Left ventricle myocardium inferior (tissue), 1 donor: ENCODE measurements around the gene CORO6. TPM values are rescaled to one million over a fixed set of nuclear protein-coding genes. Genes with fewer than 3 reads are reported as not detected.

ENCODE experiments used
- DNase-seq: peaks from one replicate; pipeline ENCODE4 v3.0.0-alpha.2; 2020
- H3K27ac ChIP-seq: fragments of 200-600 bp; replicated peaks from 2 replicates; pipeline ENCODE4 v1.8.0; 2021
- H3K27me3 ChIP-seq: fragments of 200-600 bp; 2 replicates; pipeline ENCODE4 v1.8.0; 2021; ENCODE audit warnings: low read depth
- H3K36me3 ChIP-seq: fragments of 200-600 bp; 2 replicates; pipeline ENCODE4 v1.8.0; 2021
- H3K4me1 ChIP-seq: fragments of 200-600 bp; 2 replicates; pipeline ENCODE4 v1.8.0; 2021
- H3K4me3 ChIP-seq: fragments of 200-600 bp; 2 replicates; pipeline ENCODE4 v1.8.0; 2021; ENCODE audit warnings: mild to moderate bottlenecking, moderate library complexity
- H3K9me3 ChIP-seq: fragments of 200-600 bp; replicated peaks from 2 replicates; pipeline ENCODE4 v1.8.0; 2021
- CTCF ChIP-seq: fragments of 200-600 bp; IDR thresholded peaks from 2 replicates; pipeline ENCODE4 v1.8.0; 2021; ENCODE audit warnings: antibody characterized with exemption, mild to moderate bottlenecking, borderline replicate concordance
- intact Hi-C: fragments of 100-400 bp; cut with micrococcal nuclease; formaldehyde crosslinking; loops from one replicate; pipeline ENCODE4 v1.11.0; 2022
- total RNA-seq: library from RNA; stranded (reverse); fragmentation: NEBNext Ultra II Directional; extraction: Animal tissue kit (Norgen Biotek cat#: 25700); gene quantifications from one replicate; pipeline ENCODE4 v1.2.1, GENCODE V29; 2021
- donor health status: DM: no; HTN: yes; CAD: no; lungs with severe emphysema.

The CORO6 gene
- total RNA-seq, 1 donor from 2014 or later, result 101 TPM

- H3K9me3 ChIP-seq, result no peaks in the 10 kb centered on the region
- no peak for TF ChIP-seq CTCF
- peaks cover 73% of the 10 kb centered on the region for H3K4me1 ChIP-seq
- DNase-seq, result peak; percentile 80
- peaks cover 34% of the 10 kb centered on the region for H3K36me3 ChIP-seq
- no peaks in the 10 kb centered on the region for H3K27me3 ChIP-seq
- H3K27ac ChIP-seq, result peak overlapping the region; percentile 93
- intact Hi-C loops, result loop anchor here (10.0 kb wide), 1 partner anchor 109 kb away; no protein-coding TSS in a partner anchor
- no peak overlapping the region for H3K4me3 ChIP-seq
Measured at GRCh38 chr17:29645515-29646051, 22.9 kb upstream of the CORO6 start.

DNA sequence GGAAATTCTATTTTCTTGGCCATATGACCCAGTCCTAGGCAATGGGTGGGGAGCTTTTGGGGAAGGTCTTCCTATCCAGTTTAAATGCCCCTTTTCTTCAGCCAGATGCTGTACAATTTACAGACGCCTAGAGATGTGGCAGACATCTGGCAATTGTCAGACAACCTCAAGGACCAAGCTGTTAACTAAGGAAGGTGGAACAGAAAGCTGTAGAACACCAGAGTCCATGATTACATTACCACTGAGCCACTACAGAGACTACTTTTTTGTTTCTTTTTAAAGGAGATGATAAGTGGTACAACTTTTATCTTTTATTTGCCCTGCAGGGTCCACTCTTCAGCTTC is 21.1 kb upstream of the CORO6 start:
- peaks cover 22% of the 10 kb centered on the region for H3K36me3 ChIP-seq
- no peak overlapping the region for H3K4me3 ChIP-seq
- no peak for TF ChIP-seq CTCF
- intact Hi-C loops, result loop anchor here (10.0 kb wide), 1 partner anchor 111 kb away; no protein-coding TSS in a partner anchor
- peak overlapping the region; percentile 93 for H3K27ac ChIP-seq
- DNase-seq, result no peak
- no peaks in the 10 kb centered on the region for H3K9me3 ChIP-seq
- H3K27me3 ChIP-seq, result no peaks in the 10 kb centered on the region
- H3K4me1 ChIP-seq, result peaks cover 82% of the 10 kb centered on the region

DNA sequence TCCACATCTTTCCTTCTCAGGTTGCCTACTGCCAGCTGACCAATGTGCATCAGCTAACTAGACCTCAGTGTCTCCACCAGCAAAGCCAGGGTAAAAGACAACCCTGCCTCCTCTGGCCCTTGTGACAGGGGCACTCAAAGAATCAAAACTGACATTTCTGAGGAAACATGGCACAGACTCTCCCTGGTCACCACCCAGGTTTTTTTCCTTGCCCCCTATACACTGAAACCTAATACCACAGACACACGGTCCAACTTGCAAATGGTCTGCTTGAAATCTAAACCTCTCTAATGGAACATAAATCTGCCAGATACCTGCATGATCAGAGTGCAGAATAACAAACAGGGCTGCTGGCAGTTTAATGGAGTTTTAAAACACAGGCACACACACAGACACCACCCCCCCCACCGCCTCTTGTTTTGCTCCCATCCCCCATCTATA is 19.5 kb upstream of the CORO6 start:
- H3K4me3 ChIP-seq, result no peak overlapping the region
- no peak for DNase-seq
- H3K9me3 ChIP-seq, result no peaks in the 10 kb centered on the region
- TF ChIP-seq CTCF, result no peak
- H3K36me3 ChIP-seq, result peaks cover 8% of the 10 kb centered on the region
- H3K4me1 ChIP-seq, result peaks cover 85% of the 10 kb centered on the region
- no peaks in the 10 kb centered on the region for H3K27me3 ChIP-seq
- peak overlapping the region; percentile 93 for H3K27ac ChIP-seq
- intact Hi-C loops, result loop anchor here (10.0 kb wide), 1 partner anchor 113 kb away; no protein-coding TSS in a partner anchor

DNA sequence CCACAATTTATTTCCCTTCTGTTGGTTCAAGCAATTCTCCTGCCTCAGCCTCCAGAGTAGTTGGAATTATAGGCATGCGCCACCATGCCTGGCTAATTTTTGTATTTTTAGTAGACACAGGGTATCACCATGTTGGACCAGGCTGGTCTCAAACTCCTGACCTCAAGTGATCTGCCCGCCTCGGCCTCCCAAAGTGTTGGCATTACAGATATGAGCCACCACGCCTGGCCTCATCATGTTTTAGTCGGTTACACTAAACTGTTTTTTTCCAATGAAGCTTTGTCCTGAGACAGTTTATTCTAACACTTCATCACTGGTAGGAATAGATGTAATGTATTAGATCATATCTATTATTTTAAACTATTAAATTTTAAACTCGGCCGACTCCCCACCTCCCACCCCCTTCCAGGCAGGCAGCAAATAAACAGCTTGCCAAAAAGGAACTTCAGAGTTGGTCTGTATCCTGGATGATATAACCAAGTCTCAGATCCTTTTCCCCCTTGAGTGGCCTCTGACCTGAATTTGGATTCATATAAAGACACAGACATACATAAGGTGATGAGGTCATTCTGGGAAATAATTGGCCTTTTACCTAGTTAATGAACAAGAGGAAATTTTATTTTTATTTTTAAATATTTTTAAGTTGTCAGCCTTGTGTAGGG is 18.4 kb upstream of the CORO6 start:
- TF ChIP-seq CTCF, result no peak
- H3K36me3 ChIP-seq, result peaks cover 6% of the 10 kb centered on the region
- H3K4me3 ChIP-seq, result no peak overlapping the region
- peaks cover 76% of the 10 kb centered on the region for H3K4me1 ChIP-seq
- H3K27me3 ChIP-seq, result no peaks in the 10 kb centered on the region
- peak overlapping the region; percentile 93 for H3K27ac ChIP-seq
- DNase-seq, result no peak
- no peaks in the 10 kb centered on the region for H3K9me3 ChIP-seq
- intact Hi-C loops, result loop anchor here (10.0 kb wide), 1 partner anchor 114 kb away; no protein-coding TSS in a partner anchor

- no peak for TF ChIP-seq CTCF
- DNase-seq, result no peak
- peak overlapping the region; percentile 93 for H3K27ac ChIP-seq
- H3K4me3 ChIP-seq, result no peak overlapping the region
- H3K27me3 ChIP-seq, result no peaks in the 10 kb centered on the region
- no peaks in the 10 kb centered on the region for H3K9me3 ChIP-seq
- intact Hi-C loops, result loop anchor here (10.0 kb wide), 1 partner anchor 114 kb away; no protein-coding TSS in a partner anchor
- H3K4me1 ChIP-seq, result peaks cover 69% of the 10 kb centered on the region
- peaks cover 13% of the 10 kb centered on the region for H3K36me3 ChIP-seq
Measured at GRCh38 chr17:29640413-29640812, 17.7 kb upstream of the CORO6 start.
